Measurements from ENCODE around the gene HSPA1A.
"Not testable (repeated sequence)": the region's sequence is repeated elsewhere in the genome, so short reads cannot be mapped to it uniquely, and the experiment has no call there.

Gene HSPA1A

GRCh38 chr6:31836474-31837368 lies 21.4 kb downstream of the HSPA1A start:
- no peak for DNase-seq

GRCh38 chr6:31837369-31838113 lies 22.2 kb downstream of the HSPA1A start:
- DNase-seq: no peak

GRCh38 chr6:31838114-31838553 lies 22.8 kb downstream of the HSPA1A start:
- not testable (repeated sequence) for DNase-seq

GRCh38 chr6:31838968-31839367 lies 23.6 kb downstream of the HSPA1A start:
- no peak for DNase-seq

- not testable (repeated sequence) for DNase-seq
Measured at GRCh38 chr6:31839779-31840126, 24.4 kb downstream of the HSPA1A start.

GRCh38 chr6:31842053-31842452 lies 26.7 kb downstream of the HSPA1A start:
- no peak for DNase-seq

- no peak for DNase-seq
Measured at GRCh38 chr6:31844507-31844906, 29.2 kb downstream of the HSPA1A start.

- DNase-seq: no peak
Measured at GRCh38 chr6:31847276-31847978, 32.1 kb downstream of the HSPA1A start.

GRCh38 chr6:31850765-31851484 lies 35.6 kb downstream of the HSPA1A start:
- DNase-seq: no peak

GRCh38 chr6:31851485-31851832 lies 36.1 kb downstream of the HSPA1A start:
- DNase-seq: no peak

- not testable (repeated sequence) for DNase-seq
Measured at GRCh38 chr6:31851980-31852718, 36.8 kb downstream of the HSPA1A start.

- not testable (repeated sequence) for DNase-seq
Measured at GRCh38 chr6:31857774-31858173, 42.4 kb downstream of the HSPA1A start.

GRCh38 chr6:31858707-31859106 lies 43.4 kb downstream of the HSPA1A start:
- DNase-seq: no peak

GRCh38 chr6:31859923-31860322 lies 44.6 kb downstream of the HSPA1A start:
- no peak for DNase-seq

- no peak for DNase-seq
Measured at GRCh38 chr6:31860349-31860748, 45.0 kb downstream of the HSPA1A start.

- DNase-seq: no peak
Measured at GRCh38 chr6:31861150-31861549, 45.8 kb downstream of the HSPA1A start.

- no peak for DNase-seq
Measured at GRCh38 chr6:31861919-31862343, 46.6 kb downstream of the HSPA1A start.

- DNase-seq: peak; percentile 96
Measured at GRCh38 chr6:31862344-31863235, 47.2 kb downstream of the HSPA1A start, which contains the start of gene NEU1. Gene NEU1 (minus strand): TSS chr6:31862821. CDS start chr6:31862776, 45 bp downstream.

GRCh38 chr6:31864123-31864562 lies 48.8 kb downstream of the HSPA1A start:
- not testable (repeated sequence) for DNase-seq

GRCh38 chr6:31864818-31865204 lies 49.5 kb downstream of the HSPA1A start:
- no peak for DNase-seq

Data from activated CD8-positive, alpha-beta memory T cell treated with anti-CD3 and anti-CD28 coated beads, Interleukin-2, amount 50 U/mL, for 4 hours (primary cell).